ENCODE results near the gene LRRC8E.
"Not testable (repeated sequence)": the region's sequence is repeated elsewhere in the genome, so short reads cannot be mapped to it uniquely, and the experiment has no call there.

LRRC8E gene

GRCh38 chr19:7928334-7928706 is 40.0 kb downstream of the LRRC8E start:
- H3K27ac ChIP-seq = peak overlapping the region; percentile 94
- peak overlapping the region; percentile 12 for H3K4me3 ChIP-seq
- no peak for DNase-seq (ENCODE audit: low spot score)
- no peak for TF ChIP-seq CTCF (IDR thresholded peaks at IDR 0.05)

- peak overlapping the region; percentile 59 for H3K4me3 ChIP-seq
Measured at GRCh38 chr19:7928741-7929701, 40.7 kb downstream of the LRRC8E start.

GRCh38 chr19:7930030-7930429 is 41.7 kb downstream of the LRRC8E start:
- DNase-seq (ENCODE audit: low spot score); H3K4me3 ChIP-seq: not testable (repeated sequence)
- peak overlapping the region; percentile 94 for H3K27ac ChIP-seq

More at GRCh38 chr19:7928741-7929701, 40.7 kb downstream of the LRRC8E start:
- TF ChIP-seq CTCF (IDR thresholded peaks at IDR 0.05) = no peak
- peak overlapping the region; percentile 94 for H3K27ac ChIP-seq
- DNase-seq (ENCODE audit: low spot score) = no peak

DNA sequence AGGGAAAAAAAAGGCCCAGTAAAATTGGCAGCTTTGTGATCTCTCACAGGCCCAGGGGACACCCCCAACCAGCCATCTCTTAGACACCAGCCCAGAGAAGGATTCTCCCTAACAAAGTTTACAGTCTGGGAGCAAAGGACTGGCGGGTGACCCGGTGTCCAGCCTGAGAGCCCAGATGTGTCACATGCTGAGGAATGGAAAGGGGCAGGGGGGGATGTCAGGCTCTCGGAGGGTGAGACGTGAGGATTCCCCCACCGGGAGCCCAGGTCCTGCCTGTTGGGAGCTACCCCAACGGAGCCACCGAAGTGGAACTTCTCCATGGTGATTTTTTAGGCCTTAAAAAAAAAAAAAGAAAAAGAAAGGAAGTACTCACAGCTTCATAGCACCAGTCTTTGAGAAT is 42.5 kb downstream of the LRRC8E start:
- DNase-seq (ENCODE audit: low spot score) = no peak
- Histone ChIP-seq H3K4me3 (no peak overlapping the region), H3K27ac (peak overlapping the region; percentile 94)
- TF ChIP-seq CTCF (IDR thresholded peaks at IDR 0.05) = no peak

DNA sequence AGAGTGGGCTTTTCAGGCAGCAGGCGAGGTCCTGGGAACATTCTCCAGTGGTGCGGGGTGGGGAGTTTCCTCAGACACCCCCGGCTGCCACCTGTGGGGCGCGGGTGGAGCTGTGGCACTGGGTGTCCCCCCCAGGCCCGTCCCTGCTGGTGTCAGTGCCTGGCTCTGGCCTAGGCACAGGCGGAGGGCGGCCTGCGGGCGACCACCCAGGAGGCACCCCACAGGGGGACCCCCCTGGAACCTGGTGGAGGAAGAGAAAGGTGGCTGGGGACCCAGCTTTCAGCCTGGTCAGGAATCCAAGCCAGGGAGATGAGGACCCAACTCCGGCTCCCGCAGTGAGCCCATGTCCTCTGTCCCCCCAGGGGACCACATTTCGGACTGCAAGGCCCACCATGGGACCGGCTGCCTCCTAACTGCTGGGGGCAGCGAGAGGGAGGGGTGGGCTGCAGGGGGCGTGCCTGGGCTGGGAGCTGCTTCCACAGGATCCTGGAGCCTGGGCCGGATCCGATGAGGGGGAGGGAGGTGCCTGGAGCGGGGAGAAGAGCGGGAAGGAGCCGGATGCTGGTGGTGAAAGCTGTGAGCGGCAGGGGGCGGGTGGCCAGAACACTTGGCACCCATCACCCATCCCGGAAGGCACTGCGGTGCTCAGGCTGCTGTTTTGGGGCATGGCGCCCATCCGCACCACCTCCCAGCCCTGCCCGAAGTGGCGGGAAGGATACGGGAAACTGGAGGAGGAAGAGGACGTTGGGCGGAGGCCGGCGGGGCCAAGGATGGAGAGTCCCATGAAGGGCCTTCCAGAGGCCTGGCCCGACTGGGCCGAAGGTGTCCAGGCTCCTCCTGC is 43.1 kb downstream of the LRRC8E start:
- no peak for TF ChIP-seq CTCF (IDR thresholded peaks at IDR 0.05)
- Histone ChIP-seq H3K4me3 (no peak overlapping the region), H3K27ac (peak overlapping the region; percentile 94)
- no peak for DNase-seq (ENCODE audit: low spot score)

GRCh38 chr19:7932276-7932929 is 44.1 kb downstream of the LRRC8E start:
- no peak for DNase-seq (ENCODE audit: low spot score)
- Histone ChIP-seq H3K4me3 (no peak overlapping the region), H3K27ac (peak overlapping the region; percentile 94)
- TF ChIP-seq CTCF (IDR thresholded peaks at IDR 0.05) = no peak

DNA sequence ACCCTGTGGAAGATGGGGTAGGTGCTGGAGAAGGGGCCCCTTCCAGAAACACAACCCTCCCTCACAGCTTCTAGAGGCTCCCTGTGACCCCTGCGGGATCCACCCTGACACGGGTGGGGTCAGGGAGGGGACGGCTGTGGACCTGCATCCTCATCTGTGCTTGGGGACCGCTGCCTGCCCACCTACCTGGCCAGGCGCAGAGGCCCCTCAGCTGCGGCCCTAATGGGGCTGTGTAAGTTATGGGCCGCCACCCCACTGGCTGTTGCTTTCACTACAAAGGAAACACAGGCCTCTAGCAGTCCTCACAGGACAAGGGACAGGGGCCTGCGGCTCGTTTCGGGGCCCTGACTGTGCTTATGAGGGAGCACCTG is 44.6 kb downstream of the LRRC8E start:
- TF ChIP-seq CTCF (IDR thresholded peaks at IDR 0.05) = no peak
- Histone ChIP-seq H3K27ac (no peak overlapping the region), H3K4me3 (no peak overlapping the region)
- DNase-seq (ENCODE audit: low spot score) = no peak
